Neural progenitor cell (in vitro differentiated cells): ENCODE results near the gene RGS1.

ENCODE experiments used
- EZH2 ChIP-seq: fragments of 200-600 bp; sonication (generic); IDR thresholded peaks from 2 replicates; pipeline ENCODE4 v1.6.1; 2017; ENCODE audit warnings: antibody characterized with exemption, mild to moderate bottlenecking, moderate library complexity
- EZH2phosphoT487 ChIP-seq: fragments of 200-600 bp; sonication (generic); IDR thresholded peaks from 2 replicates; pipeline ENCODE4 v1.6.1; 2017; ENCODE audit warnings: antibody characterized with exemption
- TF ChIP-seq, protein P1 (sequence below): fragments of 200-600 bp; sonication (generic); IDR thresholded peaks from 2 replicates; pipeline ENCODE4 v1.5.1; 2017; ENCODE audit warnings: antibody characterized with exemption, mild to moderate bottlenecking

DNA sequence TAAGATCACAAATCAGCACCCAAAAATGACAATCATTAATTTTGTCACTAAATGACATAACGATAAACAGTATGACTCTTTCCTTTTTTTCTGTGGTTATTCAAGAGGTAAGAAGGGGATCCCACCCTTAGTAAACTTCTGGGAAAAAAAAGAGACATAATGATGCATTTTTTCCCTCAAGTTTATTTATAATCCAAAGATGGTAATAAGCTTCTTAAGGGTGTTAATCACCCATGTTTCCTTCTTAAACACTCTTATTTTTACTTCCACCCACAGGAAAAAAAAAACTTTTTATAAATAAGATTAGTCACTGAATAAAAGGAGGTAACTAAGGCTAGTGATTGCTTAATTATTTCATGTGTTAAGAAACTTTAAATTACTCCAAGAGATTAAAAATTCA, 24.7 kb downstream of the RGS1 start:
- TF ChIP-seq, protein P1, sequence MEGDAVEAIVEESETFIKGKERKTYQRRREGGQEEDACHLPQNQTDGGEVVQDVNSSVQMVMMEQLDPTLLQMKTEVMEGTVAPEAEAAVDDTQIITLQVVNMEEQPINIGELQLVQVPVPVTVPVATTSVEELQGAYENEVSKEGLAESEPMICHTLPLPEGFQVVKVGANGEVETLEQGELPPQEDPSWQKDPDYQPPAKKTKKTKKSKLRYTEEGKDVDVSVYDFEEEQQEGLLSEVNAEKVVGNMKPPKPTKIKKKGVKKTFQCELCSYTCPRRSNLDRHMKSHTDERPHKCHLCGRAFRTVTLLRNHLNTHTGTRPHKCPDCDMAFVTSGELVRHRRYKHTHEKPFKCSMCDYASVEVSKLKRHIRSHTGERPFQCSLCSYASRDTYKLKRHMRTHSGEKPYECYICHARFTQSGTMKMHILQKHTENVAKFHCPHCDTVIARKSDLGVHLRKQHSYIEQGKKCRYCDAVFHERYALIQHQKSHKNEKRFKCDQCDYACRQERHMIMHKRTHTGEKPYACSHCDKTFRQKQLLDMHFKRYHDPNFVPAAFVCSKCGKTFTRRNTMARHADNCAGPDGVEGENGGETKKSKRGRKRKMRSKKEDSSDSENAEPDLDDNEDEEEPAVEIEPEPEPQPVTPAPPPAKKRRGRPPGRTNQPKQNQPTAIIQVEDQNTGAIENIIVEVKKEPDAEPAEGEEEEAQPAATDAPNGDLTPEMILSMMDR = no peak
- TF ChIP-seq EZH2 = no peak
- TF ChIP-seq EZH2phosphoT487 = no peak
